Fibroblast of skin of back (primary cell): Measurements from ENCODE around the gene XYLT1.
A peak's percentile ranks its signal among the peaks of the same experiment; 100 is the strongest.
"Not testable (repeated sequence)": the region's sequence is repeated elsewhere in the genome, so short reads cannot be mapped to it uniquely, and the experiment has no call there.

ENCODE experiments used
- DNase-seq: peaks from one replicate; pipeline ENCODE4 v3.0.0-alpha.2; 2013

Gene XYLT1

DNA sequence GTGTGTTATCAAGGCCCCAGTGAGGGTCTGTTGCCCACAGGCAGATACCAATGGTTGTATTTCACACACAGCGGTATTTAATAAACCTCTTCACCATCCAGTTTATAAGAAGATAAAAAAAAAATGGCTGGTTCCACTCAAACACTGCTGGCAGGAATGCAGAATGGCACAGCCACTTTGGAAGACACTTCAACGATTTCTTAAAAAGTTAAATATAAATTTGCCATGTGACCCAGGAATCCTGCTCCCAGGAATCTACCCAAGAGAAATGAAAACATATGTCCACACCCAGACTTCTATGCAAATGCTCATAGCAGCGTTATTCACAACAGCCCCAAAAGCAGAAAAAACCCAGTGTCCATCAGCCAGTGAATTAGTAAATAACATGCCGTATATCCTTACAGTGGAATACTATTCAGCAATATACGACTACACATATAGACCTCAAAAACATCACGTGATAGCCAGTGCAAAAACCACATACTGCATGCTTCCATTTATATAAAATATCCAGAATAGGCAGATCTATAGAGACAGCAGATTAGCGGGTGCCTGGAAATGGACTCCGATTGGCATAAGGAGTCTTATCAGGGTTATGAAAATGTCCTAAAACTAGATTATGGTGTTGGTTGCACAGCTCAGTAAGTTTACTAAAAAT lies 38.7 kb downstream of the XYLT1 start:
- DNase-seq, result peak; percentile 59

DNA sequence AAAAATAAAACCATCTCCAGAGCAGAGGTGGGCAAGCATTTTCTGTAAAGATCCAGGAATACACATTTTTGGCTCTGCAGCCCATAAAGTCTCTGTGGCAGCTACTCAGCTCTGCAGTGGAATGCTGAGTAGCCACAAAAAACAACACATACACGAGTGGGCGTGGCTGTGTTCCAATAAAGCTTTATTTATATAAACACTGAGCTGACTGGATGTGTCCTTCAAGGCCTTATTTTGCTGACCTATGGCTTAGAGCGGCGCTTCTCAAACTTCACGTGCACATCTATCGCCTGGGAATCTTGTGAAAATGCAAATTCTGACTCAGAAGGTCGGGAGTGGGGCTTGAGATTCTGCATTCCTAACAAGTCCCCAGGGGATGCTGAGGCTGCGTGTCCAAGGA lies 39.7 kb downstream of the XYLT1 start:
- peak; percentile 60 for DNase-seq

DNA sequence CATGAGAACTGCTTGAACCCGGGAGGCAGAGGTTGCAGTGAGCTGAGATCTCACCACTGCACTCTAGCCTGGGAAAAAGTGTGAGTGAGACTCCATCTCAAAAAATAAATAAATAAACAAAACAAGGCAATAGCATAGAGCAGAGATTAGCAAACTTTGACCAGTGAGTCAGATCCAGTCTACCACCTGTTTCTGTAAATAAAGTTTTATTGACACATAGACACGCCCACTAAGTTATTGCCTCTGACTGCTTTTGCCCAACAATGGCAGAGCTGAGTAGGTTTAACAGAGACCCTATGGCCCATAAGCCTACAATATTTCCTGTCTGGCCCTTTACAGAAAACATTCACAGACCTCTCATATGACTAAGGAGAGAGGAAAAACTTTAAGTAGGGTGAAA lies 44.3 kb downstream of the XYLT1 start:
- no peak for DNase-seq

DNA sequence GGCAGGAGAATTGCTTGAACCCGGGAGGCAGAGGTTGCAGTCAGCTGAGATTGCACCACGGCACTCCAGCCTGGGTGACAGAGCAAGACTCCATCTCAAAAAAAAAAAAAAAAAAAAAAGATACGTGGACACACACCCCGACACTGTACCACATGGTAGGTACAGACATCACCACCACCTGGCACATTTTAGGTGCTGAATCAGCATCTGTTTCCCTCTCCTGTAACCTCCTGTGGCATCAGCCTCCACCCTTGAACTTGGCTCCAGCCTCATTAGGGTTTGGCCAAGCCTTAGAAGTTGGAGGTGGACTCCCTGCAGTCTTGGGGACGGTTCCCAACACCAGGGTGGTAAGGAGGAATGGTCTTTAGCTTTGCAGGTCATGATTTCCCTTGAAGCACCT lies 46.0 kb downstream of the XYLT1 start:
- no peak for DNase-seq

DNA sequence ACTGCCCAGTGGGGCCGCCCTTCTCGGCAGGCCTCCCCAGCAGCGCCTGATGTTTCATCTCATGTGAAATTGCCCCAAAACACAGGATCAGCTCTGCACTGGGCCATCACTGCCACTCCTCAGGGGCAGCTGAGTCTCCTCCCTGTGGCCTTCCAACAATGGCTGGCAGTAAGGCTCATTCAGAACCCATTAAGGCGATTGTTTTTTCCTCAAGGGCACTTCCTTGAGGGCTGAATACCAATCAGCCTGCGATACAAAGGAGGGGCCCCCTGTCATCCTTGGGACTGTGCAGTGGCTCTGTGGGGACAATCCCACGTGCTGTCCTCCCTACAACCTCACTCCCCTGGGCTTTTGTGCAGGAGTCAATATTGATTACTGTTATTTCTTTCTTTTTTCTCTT lies 47.5 kb downstream of the XYLT1 start:
- DNase-seq, result no peak

DNA sequence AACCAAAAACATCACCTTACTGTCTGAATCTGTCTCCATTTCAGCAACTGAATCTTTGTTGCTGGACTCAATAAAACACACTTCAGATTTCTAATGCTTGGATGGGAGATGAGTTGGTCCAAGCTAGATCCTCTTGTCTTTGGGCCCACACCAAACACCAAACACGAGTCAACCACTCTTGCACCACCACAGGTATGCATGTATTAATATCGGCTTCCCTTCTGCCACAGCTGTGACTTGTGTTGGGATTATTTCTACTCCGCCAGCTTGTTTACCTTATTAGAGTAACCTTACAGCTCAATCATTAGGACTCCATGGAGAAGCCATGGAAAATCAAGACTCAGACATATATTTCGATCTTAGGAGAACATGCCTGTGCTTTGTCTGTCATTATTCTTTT lies 49.9 kb downstream of the XYLT1 start:
- no peak for DNase-seq

DNA sequence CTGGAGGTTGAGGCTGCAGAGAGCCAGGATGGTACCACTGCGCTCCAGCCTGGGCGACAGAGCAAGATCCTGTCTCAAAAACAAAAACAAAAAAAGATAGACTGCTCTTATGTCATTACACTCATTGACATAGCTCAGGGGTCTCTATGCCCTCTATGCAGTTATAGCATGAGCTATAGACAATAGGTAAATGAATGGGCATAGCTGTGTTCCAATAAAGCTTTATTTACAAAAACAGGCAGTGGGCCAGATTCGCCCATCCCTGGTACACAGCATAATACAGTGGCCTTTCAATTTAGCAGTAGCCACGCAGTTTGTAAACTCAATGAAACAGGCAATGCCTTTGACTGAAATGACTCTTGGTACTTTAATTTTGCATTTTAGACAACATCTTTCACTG lies 51.5 kb downstream of the XYLT1 start:
- no peak for DNase-seq

DNA sequence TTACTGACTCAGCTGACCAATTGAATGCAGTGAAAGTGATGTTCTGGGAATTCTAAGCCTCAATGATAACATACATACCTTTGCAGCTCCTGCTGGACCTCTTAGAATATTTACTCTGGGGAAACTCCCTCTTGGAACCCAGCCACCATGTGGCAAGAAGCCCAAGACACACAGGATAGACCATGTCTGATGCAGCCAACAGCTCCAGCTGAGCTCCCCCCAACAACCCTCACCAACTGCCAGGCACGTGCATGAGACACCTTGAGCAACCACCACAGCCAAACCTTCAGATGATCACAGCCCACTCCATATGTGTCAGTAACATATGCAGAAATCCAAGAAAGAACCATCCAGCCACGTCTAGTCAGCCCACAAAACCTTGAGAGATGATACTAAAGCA lies 53.0 kb downstream of the XYLT1 start:
- DNase-seq, result peak; percentile 22

DNA sequence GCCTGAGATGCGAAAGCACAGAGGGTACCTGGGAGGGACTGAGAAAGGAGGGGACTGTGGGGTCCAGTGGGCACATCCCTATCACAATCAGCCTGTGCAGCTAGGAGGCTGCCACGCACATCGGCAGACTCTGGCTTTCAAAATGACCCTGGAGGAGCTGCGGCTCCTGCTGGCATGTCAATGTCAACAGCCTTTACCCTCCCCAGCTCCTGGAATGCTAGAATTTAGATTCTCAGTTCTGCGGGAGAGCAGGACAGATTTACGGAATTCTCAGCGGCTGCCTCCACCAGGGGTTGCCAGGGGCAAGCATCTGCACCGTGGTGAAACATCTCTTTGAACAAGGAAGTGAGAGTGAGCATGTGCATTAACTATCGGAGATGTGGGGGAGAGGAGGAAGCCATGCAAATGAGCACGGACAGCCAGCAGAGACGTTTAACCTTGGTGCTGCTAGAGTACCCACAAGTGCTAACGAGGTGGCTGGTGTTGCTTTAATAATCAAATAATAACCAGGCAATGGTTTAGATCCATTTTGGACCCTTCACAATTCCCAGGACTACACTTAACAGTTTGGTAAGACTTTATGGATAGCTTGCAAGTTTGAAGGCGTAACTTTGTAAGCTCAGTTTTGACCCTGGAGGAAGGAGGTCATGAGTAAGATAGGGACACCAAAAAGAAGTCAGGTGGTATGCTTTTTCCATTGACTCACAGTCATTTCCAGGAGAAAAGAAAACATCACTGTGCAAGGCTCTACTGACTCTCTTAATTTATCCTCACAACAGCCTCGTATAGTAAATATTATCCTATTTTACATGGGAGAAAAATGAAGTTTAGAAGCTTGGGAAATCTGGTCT lies 54.1 kb downstream of the XYLT1 start:
- peak; percentile 86 for DNase-seq

DNA sequence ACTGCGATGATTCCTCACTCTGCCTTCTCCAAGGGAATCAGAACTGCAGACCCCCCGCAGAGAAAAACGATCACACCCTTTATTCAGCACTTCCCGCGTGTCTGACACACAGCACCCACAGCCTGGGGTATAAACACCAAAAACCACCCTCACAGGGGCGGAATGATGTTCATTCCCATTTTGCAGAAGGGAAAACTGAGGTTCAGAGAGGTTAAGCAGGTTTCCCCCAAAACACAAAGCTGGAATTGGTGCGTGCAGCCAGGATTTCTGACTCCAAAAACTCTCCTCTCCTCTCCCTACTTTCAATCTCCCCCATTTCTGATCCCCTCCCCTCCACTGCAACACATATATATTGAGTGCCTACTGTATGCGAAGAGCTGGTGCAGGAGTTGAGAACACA lies 55.8 kb downstream of the XYLT1 start:
- no peak for DNase-seq

DNA sequence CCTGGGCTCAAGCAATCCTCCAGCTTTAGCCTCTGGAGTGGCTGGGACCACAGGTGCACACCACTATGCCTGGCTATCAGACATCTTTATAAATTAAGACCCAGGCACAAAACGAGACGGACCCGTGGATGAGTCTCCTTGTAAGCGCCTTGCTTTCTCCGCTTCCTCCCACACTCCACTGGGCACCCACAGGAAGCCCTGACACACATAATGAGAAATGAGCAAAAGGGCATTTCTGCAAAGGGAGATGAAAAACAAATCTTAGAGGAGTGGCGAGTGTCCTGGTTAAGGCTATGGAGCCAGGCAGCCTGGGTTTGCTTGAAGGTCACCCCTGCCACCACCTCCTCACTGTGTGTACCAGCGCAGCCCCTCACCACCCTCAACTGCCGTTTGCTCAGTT lies 56.3 kb downstream of the XYLT1 start:
- DNase-seq, result no peak

DNA sequence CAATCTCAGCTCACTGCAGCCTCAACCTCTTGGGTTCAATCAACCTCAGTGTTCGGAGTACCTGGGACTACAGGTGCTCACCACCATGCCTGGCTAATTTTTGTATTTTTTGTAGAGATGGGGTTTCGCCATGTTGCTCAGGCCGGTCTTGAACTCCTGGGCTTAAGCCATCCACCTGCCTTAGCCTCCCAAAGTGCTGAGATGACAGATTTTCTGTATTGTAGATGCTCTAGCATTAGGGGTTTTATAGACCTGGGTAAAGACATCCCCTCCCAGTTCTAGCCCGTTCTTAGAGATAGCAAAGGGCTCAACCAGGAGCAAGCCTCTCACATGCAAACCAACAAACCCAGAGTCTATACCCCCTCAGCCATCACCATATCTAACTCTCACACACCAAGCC lies 57.3 kb downstream of the XYLT1 start:
- DNase-seq, result no peak

DNA sequence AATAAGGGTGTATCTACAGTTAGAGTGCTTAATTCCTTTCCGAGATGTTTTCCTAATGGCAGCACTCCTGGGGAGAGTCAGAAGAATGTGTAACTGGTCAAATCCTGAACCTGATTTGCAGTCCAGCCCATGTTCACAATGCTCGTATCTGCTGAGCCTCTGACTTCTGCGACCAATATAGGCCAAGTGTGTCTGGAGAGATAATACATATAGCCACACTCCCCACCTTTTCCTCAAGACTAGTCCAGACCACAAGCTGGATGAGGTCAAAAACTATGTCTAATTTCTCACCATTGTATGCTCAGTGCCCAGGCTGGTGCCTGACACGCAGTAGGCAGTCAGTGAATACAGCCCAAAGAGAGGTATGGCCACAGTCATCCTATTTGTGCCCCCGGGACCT lies 58.0 kb downstream of the XYLT1 start:
- no peak for DNase-seq

DNA sequence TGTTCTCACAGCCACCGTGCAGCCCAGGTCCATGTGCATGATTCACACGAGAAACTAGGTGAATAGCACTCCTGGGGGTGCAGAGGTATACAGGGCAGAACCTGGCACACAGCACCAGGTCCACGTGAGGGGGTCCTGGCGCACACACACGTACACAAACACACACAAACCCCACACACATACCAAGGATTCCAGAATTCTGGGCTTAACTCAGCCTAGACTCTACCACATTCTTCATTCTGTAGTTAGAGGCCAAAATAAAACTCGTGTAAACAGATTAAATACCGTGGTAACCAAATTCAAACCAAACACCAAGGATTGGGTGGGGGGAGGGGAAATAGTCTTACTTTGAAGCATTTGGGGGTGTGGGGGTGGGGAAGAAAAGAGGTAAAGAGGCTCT lies 58.5 kb downstream of the XYLT1 start:
- peak; percentile 75 for DNase-seq

DNA sequence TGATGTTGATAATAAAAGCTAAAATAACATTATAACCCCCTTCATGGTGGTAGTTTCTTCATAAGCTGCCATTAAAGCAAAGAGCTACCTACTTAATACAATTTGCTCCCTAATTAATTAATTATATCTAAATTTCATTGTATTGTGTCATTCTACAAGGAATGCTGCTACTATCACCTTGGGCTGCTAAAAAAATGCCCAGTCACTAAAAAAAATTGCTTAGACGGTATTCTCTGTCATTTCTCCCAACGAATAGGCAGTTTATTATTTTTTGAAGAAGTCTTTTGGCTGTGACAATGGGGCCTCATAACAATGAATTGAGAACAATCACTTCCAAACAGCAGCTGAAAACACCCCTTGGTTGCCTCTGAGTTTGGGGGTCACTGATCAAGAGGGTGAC lies 59.5 kb downstream of the XYLT1 start:
- no peak for DNase-seq

DNA sequence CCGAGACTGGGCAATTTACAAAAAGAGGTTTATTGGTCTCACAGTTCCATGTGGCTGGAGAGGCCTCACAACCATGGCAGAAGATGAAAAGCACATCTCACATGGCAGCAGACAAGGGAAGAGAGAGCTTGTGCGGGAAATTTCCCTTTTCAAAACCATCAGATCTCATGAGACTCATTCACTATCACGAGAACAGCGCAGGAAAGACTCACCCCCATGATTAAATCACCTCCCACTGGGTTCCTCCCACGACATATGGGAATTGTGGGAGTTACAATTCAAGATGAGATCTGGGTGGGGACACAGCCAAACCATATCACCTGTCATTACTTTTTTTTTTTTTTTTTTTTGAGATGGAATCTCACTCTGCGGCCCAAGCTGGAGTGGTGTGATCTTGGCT lies 60.4 kb downstream of the XYLT1 start:
- DNase-seq, result not testable (repeated sequence)

DNA sequence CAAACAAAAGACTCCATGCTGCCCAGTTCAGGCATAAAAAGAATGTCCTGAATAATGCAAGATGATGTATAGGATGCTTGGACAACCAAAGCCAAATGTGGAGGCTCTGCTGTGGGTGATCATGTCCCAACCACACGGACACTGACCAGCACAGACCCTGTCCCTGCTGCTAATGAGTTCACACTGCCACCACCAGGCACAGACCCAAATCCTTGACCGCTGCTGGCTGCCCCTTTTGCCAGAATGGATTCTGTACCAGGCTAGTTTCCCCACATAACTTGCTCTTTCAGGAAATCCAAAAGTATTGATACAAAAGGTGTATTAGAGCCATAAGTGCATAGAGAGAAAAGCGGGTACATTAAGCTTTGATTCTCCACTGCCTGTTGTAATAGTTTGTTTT lies 60.9 kb downstream of the XYLT1 start:
- DNase-seq, result no peak

DNA sequence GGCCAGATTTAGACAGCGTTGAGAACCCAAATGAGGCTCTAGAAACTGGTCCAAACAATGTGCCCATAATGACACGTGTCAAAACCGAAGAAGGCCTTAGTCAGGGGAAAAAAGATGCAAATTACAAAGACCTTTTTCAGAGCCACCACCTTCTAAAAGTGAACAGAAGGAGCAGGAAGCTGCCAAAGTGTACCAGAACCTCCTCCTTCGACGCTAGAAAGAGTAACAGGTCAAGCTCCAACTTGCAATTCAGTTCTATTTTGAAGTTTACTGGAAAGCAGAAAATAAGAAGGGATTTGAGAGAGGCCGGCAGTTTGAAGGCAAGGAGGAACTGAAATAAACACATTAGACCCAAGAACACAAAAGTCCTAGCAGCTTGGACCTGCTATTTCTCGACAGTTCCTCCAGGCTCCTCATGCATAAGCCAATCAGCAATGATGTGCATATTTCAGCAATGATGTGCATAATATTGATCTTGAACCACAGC lies 61.8 kb downstream of the XYLT1 start:
- DNase-seq, result no peak

DNA sequence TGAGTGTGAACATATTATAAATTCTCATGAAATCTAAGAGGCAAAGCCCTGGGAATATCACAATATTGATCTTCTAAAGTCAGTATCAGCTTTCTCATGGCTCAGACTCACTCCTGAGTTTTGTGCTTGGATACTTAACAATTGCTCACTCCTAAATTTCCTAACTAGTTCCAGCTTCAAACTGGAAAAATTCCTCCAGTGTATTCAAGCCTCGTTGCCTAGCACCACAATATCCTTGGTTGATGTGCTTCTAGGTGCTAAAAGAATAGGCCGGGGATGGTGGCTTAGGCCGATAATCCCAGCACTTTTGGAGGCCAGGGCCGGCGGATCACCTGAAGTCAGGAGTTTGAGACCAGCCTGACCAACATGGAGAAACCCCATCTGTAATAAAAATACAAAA lies 62.5 kb downstream of the XYLT1 start:
- DNase-seq, result no peak

DNA sequence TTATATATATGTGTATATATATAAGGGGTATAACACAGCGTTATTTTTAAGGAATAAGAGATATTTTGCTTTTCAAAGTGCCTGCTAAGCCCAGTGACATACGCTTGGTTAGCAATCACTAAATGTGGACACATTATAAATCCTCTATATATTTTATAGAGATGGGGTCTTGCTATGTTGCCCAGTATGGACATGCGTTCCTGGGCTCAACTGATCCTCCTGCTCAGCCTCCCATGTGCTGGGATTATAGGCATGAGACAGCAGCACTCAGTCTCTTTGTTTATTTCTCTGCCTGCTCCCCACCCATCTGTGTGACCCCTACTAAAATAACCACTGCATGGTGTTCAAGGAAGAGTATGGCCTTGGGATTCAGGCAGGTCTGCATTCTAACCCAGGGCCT lies 63.4 kb downstream of the XYLT1 start:
- no peak for DNase-seq

DNA sequence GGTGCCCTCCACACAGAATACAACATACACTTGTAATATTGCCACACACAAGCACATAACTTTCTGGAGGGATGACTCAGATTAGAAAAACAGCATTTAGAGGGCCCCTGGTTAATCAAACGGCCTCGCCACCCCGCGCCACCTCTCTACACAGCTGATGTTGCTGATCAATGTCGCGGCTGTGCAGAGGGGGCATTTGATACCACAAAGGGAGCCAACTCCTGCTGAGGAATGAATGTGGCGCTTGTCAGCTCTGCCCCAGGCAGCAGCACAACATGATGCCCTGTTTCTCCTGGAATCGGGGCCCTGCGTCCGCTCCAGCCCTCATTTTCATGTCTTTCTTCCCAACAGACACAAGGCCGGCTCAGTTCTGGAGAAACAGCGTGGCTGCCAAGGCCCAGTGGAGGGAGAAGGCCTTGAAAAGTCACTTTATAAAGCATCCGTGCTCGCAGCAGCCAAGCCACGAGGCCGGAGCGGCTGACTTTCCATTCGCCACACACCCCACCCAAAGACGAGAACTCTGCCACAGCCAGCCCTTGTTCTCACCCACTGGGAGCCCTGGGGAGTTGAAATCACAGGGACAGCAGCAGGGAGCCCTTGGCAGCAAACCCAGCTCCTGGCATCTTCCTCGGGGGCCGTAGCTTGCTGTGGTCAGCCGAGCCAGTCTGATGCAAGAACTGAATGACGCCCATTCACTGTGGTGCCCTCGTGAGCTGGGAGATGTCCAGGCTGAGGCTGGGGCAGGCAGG lies 65.6 kb downstream of the XYLT1 start:
- DNase-seq, result peak; percentile 83

DNA sequence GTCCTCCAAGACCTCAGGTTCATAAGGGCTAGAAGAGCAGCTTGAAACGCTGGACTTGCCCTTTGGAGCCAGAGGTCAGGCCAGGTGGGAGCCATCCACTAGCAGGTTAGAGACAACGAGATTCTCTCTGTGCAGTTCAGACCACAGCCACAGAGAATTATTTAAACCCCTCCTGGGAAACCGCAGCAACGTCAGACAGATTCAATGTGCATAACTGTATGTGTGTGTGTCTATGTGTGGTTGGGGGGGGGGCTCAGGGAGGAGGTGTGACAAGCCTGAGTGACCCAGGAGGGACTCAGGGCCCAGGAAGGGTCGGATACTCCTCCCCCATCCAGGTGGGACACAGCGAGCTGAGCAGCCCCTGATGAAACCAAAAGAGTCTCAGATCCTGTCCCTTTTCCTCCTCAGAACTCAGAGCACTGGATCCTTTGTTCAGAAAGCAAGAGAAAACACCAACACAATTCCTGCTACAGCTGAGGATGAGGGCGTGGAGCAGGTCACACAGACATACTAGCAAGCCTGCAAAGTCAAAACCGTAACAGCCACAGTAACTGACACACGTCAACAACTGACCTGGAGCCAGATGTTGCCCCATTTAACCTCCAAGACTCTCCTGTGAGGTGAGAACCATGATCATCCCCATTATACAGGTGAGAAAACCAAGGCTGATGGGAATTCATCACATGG lies 66.8 kb downstream of the XYLT1 start:
- peak; percentile 50 for DNase-seq
